Activated CD4-positive, alpha-beta T cell treated with anti-CD3 and anti-CD28 coated beads, Interleukin-2, amount 50 U/mL, for 4 hours (primary cell): ENCODE data around the gene SLC10A3.

ENCODE experiments used
- DNase-seq, 2 experiments: peaks; one replicate each; pipeline ENCODE4 v3.0.0-alpha.2; 2020

SLC10A3 gene, protein sequence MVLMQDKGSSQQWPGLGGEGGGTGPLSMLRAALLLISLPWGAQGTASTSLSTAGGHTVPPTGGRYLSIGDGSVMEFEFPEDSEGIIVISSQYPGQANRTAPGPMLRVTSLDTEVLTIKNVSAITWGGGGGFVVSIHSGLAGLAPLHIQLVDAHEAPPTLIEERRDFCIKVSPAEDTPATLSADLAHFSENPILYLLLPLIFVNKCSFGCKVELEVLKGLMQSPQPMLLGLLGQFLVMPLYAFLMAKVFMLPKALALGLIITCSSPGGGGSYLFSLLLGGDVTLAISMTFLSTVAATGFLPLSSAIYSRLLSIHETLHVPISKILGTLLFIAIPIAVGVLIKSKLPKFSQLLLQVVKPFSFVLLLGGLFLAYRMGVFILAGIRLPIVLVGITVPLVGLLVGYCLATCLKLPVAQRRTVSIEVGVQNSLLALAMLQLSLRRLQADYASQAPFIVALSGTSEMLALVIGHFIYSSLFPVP

DNA sequence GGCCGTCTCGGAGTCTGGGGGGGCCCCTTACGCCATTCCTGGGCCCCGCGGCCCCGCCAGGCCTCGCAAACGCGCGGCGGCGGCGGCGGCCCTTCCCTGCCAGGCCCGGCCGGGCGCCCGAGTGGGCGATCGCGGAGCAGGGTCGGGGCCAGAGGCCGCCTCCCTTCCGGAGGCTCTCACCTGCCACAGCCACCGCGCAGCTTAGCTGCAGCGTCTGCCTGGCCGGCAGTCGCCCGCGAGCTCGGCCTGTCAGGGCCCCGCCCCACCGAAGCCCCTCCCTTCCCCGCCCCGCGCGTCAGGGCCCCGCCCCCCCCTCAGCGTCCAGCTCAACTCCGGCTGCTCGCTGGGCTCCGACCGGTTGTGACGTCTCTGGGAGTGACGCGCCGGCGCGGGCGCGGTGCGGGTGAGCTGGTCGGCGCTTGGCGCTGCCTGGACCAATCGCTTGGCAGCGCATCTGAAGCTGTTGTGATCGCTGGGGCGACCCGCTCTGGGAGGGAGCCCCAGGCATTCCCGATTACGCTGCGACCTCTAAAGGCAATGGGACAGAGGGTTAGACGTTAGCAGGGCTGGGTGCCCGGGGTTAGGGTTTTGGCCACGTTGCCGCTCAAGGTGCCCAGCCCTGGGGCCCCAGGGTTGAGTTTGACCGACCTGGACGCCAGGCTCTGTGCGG is at the start of gene SLC10A3:
Gene SLC10A3 (minus strand): TSS at position 216 of the 670 bp plus-strand sequence. CDS start 1,689 bp downstream, outside the sequence.
- peak; percentile 76 to 80 for DNase-seq

DNA sequence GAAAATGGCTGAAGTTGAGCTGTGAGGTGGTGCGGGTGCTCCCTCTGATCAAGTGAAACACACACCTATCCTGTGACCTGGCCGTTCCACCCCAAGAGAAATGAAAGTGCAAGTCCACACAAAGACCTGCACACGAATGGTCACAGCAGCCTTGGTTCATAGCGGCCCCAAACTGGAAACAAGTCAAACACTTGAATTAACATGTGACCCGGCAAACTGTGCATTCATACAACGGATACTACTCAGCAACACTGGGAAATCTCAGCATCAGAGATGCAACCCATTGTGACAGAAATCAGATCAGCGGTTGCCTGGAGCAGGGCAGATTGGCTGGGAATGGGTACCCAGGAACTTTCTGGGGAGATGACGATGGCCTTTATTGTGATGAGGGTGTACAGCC is 48.6 kb upstream of the SLC10A3 start:
- DNase-seq, result no peak

DNA sequence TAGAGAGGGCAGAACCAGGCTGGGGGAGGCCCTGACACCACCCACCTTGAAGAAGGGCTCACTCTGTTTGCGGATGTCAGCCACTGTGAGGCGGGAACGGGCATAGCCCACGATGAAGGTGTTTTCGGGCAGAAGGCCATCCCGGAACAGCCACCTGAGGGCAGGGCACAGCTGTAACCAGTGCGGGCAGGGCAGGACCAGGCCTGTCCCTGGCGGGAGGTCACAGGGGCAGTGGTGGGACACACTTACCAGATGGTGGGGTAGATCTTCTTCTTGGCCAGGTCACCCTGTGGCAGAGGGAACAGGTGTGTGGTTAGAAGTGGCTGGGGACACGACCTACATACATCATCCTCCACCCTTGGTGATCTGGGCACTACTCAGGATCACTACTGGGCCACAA is 45.5 kb upstream of the SLC10A3 start:
- no peak for DNase-seq

GRCh38 chrX:154534526-154535322 is 44.3 kb upstream of the SLC10A3 start:
- DNase-seq, result peak; percentile 82

- DNase-seq, result no peak
Measured at GRCh38 chrX:154532690-154533089, 42.3 kb upstream of the SLC10A3 start.

DNA sequence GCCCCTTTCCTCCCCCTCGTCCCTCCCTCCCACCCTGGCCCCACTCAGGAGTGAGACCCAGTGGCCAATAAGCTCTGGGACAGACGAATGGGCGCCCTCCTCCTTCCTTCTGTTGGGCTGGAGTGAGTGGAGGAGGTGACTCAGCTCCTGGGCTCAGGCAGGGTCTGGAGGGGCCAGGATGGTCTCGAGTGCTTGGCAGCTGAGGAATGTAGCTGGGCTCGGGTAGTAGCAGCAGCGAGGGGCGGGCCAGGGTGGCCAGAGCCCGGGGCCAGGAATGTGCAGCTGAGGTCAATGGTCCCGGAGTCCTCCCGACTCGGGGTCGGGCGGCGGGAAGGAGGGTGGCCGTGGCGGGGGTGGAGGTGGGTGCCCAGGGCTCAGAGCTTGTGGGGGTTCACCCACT is 41.2 kb upstream of the SLC10A3 start:
- no peak for DNase-seq

DNA sequence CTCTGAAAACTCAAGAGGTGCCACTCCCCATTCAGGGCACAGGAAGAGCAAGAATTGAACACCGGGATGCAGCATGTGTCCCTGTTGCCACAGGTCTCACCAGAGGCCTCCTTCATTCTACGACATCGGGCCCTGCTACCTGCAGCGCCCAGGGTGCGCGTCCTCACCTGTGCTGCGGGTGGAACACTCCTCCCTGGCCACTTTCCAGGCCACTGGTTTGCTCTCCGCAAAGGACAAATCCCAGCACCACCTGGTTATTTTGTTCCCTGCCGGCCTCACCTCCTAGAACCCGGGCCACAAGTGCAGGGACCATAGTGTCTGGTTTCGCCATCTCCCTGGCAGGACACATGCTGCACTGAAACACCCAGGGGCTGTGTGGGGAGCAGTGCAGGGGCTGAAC is 39.9 kb upstream of the SLC10A3 start:
- no peak for DNase-seq

DNA sequence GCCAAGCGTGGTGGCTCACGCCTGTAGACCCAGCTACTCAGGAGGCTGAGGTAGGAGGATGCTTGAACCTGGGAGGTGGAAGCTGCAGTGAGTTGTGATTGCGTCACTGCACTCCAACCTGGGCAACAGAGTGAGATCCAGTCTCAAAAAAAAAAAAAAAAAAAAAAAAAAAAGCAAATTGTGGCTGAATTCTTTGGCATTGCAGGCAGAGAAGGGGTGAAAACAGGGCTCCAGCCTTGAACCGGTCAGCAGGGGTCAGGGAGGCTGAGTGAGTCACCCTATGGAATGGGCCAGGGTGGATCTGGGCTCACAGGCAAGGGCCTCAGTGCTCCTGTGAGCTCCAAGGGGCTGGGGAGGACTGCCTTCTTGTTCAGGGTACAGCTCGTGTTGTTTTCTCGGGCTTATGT is 38.8 kb upstream of the SLC10A3 start:
- DNase-seq, result no peak

DNA sequence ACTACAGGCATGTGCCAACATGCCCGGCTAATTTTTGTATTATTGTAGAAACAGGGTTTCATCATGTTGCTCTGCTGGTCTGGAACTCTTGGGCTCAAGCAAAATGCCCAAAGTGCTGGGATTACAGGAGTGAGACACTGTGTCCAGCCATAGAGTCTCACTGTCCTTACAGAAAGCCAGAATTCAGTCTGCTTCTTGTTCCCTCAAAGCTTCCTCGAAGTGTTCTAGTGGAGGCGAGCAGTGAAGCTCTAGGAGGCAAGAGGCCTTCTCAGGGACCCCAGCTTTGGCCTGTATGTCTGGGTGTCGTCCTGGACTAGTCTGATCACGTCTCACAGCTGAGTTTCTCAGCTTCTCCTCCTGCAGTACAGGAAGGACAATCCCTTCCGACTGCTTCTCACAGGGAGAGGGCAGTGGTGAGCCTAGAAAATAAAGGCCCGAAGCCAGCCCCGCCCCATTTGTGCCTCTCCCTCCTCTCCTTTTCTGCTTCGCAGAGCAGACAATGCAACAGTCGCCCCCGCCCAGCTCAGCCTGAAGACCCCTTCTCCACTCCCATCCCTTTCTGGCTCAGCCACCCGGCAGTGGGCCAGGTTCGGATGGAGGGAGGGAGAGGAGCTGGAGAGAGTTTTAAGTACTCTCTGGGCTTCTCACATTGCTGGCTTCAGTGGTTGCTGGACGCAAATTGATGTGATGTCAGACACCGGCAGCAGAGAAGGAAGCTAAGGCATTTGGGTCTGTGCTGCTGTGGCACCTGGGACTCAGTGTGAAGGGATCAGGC is 36.7 kb upstream of the SLC10A3 start:
- DNase-seq, result peak; percentile 53 to 55

GRCh38 chrX:154525606-154526490 is 35.4 kb upstream of the SLC10A3 start:
- no peak for DNase-seq

DNA sequence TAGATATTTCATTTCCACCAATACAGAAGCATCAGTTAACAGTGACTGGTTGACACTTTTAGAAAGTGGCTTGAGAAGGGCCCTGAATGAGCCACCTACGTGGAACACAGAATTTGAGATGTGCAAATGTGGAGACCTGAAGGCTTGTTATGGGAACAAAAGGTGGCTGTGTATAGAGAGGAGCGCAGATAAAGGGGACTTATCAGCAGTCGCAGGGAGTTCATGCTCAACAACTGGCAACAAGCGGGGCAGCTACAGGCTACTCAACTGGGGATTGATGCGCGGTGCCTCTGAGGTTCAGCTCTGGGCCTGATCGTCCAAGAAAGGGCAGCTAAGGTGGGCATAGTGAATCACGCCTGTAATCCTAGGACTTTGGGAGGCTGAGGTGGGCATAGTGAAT is 29.0 kb upstream of the SLC10A3 start:
- no peak for DNase-seq

DNA sequence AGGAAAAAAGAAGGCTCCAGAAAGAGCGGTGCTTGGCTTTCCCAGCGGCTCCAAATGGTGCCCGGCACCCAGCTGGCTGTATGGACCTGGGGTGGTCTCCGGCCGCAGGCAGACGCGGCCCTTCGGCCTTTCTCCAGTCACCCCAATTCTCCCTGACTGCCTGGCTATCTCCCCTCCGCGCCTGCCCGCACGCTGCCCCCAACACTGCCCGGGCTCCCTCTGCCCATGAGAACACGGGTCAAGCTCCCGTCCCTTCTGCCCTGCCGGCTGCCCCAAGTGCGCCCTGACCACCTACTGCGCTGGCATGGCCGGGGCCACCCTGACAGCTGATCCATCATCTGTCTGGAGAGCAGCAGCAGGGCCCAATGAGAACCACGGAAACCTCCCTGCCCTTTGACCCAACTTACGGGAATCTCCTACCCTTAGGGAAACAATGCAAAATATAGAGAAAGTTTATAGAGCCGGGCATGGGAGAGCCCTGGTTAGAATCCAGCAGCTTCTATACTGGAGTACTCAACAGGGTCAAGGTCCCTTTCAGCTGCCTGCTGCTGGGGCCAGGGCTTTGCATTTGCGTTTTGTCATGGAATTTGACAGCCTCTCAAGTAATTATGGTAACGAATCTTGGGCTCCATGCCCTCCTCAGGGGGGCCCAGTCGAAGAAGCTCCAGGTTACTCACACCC is 26.8 kb upstream of the SLC10A3 start:
- no peak for DNase-seq

GRCh38 chrX:154516656-154517100 is 26.2 kb upstream of the SLC10A3 start:
- no peak for DNase-seq

- DNase-seq, result peak; percentile 87 to 88
Measured at GRCh38 chrX:154515966-154516655, 25.7 kb upstream of the SLC10A3 start, which contains the start of gene FAM3A. Gene FAM3A, minus strand, starts transcription at chrX:154516232. Its CDS starts 460 bp downstream, at chrX:154515772.

DNA sequence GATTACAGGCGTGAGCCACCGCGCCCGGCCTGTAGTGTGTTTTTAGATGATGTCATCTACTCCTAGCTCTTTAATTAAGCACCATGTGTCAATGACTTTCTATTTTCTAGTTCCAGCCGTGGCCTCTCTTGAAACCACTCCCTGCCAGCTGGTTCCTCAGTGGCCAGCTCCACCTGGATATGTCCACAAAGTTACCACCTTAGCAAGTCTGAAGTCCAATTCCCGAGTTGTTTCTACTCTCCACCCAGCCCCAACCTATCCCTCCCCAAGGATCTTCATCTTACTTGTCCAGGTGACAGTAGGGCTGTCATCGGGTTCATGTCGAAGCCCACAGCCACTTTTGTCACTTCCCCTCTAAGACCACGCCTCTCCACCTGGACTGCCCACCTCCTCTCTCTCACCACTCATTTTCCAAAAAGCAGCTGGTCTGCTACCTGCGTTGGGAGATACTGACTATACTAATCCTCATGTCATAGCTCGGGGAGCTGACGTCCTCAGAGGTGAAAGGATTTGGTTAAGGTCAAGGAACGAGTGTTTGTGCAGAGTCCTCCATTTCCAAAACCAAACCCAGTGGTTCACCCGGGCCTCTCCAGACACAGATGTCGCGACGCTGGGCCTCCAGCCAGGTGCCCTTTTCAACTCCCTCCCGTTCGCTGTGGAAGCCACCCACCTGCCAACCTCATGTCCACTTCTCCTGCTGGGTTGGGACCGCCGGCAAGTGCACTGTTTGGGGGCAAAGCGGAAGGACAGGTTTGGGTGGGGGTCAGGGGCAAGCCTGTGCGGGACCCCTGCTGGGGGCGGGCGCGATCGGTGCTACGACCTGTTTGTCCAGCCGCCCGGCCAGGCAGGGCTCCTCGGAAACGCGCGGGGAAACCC is 24.9 kb upstream of the SLC10A3 start:
- DNase-seq, result no peak

DNA sequence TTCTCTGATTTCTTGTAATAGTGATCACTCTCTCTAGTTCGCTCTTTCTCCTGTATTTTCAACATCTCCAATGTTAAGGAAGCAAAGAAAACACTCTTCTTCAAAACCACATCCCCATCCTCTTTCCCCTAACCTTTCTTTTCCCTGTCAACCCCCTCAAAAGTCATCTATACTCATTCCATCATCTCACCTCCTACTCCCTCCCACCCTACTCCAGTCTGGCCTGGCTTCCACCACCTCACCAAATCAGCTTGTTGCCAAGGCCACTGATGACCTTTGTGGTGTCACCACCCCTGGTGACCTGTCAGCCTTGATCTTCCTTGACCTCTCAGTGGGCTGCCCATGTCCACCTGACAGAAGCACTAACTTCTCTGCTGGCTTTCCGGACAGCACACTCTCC is 23.3 kb upstream of the SLC10A3 start:
- no peak for DNase-seq

DNA sequence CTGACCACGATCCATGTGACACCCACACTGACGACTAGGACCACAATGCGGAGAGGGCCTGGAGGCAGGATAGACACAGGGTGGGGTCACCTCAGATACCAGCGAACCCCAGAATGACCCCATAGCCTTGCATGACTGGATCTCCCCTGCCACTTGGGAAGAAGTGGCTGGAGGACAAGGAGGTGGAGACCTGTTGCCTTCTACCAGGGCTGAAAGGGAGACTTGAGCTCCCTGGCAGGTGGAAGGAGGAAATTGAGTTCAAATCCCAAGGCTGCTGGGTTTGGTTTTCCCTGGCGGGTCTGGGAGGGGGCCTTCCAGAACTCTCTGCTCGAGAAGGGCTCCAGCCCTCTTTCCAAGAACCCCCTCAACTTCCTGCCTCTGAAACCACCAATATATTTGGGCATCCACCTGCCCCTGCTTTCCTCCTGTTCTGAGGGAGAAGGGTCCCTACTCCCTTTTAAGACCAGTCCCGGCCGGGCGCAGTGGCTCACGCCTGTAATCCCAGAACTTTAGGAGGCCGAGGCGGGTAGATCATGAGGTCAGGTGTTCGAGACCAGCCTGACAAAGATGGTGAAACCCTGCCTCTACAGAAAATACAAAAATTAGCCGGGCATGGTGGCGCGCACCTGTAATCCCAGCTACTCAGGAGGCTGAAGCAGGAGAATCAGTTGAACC is 22.6 kb upstream of the SLC10A3 start:
- DNase-seq, result no peak

GRCh38 chrX:154511761-154512160 is 21.3 kb upstream of the SLC10A3 start:
- no peak for DNase-seq
